SK-N-MC (cell line): Measurements from ENCODE around the gene JAK1.

Experiments
- DNase-seq: peaks from one replicate; pipeline ENCODE4 v3.0.0-alpha.2; 2011; ENCODE audit warnings: low read depth, low spot score
- H3K27ac ChIP-seq: fragments of 200-600 bp; sonication (generic); 2 replicates; pipeline ENCODE4 v1.5.1; 2016; ENCODE audit warnings: mixed run types
- H3K36me3 ChIP-seq: fragments of 200-600 bp; sonication (generic); 2 replicates; pipeline ENCODE4 v1.6.1; 2017; ENCODE audit warnings: antibody characterized with exemption, low read length, mixed read lengths; ENCODE audit not compliant: insufficient read depth
- H3K4me3 ChIP-seq: fragments of 200-600 bp; sonication (generic); 2 replicates; pipeline ENCODE4 v1.5.1; 2016
- H3K9ac ChIP-seq: fragments of 200-600 bp; sonication (generic); 2 replicates; pipeline ENCODE4 v1.8.0; 2017; ENCODE audit warnings: mixed run types, mixed read lengths; ENCODE audit not compliant: insufficient read length
- H3K9me3 ChIP-seq: fragments of 200-600 bp; sonication (generic); 2 replicates; pipeline ENCODE4 v1.6.1; 2017; ENCODE audit warnings: low read depth, mild to moderate bottlenecking, antibody characterized with exemption, low read length, moderate library complexity, mixed read lengths
- EZH2 ChIP-seq: fragments of 200-600 bp; sonication (generic); IDR thresholded peaks from one replicate; pipeline ENCODE4 v1.6.1; 2017; ENCODE audit warnings: antibody characterized with exemption
- FOXP2 ChIP-seq: optimal IDR thresholded peaks from 2 replicates; pipeline ENCODE3; 2011; ENCODE audit warnings: mild to moderate bottlenecking, moderate library complexity; ENCODE audit not compliant: insufficient read depth; ENCODE audit errors: extremely low read length, control extremely low read depth
- POLR2AphosphoS5 ChIP-seq: IDR thresholded peaks from 2 replicates; pipeline ENCODE4 v1.6.1; 2012; ENCODE audit warnings: mild to moderate bottlenecking, low read depth, low read length, borderline replicate concordance

The JAK1 gene

DNA sequence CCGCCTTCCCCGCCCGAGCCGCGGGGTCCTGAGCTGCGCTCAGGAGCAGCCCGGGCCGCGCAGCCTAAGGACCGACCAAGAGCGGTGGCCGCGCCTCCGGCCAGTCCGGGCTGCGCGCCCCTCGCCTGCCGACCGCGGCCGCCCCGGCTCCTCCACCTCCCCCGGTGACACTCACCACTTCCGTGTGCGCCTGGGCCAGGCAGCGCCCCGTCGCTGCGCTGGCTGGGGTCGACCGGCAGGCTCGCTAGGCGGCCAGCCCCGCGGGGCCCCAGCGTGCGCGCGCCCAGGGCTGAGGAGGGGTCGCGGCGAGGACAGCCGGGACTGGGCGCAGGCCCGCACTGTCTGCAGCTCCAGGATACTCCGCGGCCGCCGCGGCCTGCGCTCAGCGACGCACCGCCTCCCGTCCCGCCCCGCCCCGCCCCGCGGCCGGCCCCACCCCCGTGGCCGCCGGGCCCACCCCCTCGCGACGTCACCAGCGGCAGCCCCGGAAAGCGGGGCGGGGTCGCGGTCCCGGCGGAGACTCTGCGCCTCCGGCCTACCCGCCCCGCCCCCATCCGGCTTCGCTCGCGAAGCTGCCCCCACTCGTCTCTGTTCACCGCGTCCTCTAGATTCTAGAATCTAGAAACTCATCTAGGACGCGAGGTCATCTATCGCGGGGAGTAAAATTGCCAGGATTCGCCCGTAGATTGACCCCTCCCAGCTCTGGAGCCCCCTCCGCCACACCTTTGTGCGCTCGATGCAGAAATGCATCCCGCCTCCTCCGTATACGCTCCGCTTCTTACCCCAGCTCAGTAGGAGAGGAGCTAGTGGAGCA is at the start of gene JAK1:
Gene JAK1, minus strand, starts transcription at position 392 of the 814 bp plus-strand sequence. CDS start 80,285 bp downstream, outside the sequence.
- TF ChIP-seq FOXP2 (no peak), EZH2 (no peak), POLR2AphosphoS5 (peak; percentile 69; the same call in 1 of the 2 replicates)
- H3K4me3 ChIP-seq, result peak within 1 kb of the TSS; percentile 84
- peak within 1 kb of the TSS; percentile 92 for H3K9ac ChIP-seq
- H3K9me3 ChIP-seq, result no peaks in the 10 kb centered on the region
- peaks cover 2% of the 10 kb centered on the region; the same call in 1 of the 2 replicates for H3K36me3 ChIP-seq
- H3K27ac ChIP-seq, result peak within 1 kb of the TSS; percentile 90; the same call in 1 of the 2 replicates
- DNase-seq, result no peak

DNA sequence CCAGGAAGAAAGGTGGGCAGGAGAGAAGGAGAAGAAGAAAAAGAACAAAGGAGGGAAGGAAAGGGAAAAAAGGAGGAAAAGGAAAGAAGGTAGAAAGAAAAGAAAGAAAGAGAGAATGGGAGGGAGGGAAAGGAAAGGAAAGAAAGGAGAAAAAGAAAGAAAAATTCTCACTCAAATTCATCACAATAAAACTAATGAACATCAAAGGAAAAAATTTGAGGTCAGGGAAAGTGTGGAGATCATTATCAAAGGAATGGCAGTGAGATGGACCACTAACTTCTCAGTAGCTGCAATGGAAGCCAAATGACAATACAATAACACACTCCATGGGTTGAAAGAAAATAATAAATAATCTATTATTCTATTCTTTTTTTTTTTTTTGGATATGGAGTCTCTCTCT is 48.0 kb upstream of the JAK1 start:
- Histone ChIP-seq H3K4me3 (no peak overlapping the region), H3K36me3 (peaks cover 11% of the 10 kb centered on the region; the same call in 1 of the 2 replicates), H3K9ac (no peak overlapping the region), H3K27ac (no peak overlapping the region), H3K9me3 (0 out of 2 replicates have a peak, but pooled peaks cover 4% of the 10 kb centered on the region)
- no peak for DNase-seq
- TF ChIP-seq POLR2AphosphoS5, result no peak
- TF ChIP-seq FOXP2, result no peak
- no peak for TF ChIP-seq EZH2

DNA sequence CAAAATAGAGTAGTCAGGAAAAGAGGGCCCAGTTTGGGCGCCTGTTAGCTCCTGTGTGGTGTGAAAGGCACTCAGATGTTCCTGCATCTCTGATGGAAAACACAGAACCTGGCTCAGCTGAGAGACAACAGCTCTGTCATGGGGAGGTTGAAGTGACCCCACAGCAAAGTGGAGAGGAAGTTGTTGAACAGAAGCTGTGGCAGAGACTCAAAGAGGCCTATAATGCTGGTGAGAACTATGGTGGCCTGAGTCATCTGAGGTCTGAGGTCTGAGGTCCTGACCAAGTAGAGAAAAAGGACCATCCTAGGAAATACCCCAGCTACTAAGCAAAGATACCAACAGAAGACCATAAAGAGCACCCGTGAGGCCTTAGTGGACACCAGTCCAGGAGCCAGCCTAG is 45.6 kb upstream of the JAK1 start:
- 0 out of 2 replicates have a peak, but pooled peaks cover 4% of the 10 kb centered on the region for H3K9me3 ChIP-seq
- no peak overlapping the region for H3K9ac ChIP-seq
- TF ChIP-seq EZH2 (no peak), FOXP2 (no peak), POLR2AphosphoS5 (no peak)
- DNase-seq, result no peak
- no peak overlapping the region for H3K4me3 ChIP-seq
- no peak overlapping the region for H3K27ac ChIP-seq
- H3K36me3 ChIP-seq, result peaks cover 11% of the 10 kb centered on the region; the same call in 1 of the 2 replicates

DNA sequence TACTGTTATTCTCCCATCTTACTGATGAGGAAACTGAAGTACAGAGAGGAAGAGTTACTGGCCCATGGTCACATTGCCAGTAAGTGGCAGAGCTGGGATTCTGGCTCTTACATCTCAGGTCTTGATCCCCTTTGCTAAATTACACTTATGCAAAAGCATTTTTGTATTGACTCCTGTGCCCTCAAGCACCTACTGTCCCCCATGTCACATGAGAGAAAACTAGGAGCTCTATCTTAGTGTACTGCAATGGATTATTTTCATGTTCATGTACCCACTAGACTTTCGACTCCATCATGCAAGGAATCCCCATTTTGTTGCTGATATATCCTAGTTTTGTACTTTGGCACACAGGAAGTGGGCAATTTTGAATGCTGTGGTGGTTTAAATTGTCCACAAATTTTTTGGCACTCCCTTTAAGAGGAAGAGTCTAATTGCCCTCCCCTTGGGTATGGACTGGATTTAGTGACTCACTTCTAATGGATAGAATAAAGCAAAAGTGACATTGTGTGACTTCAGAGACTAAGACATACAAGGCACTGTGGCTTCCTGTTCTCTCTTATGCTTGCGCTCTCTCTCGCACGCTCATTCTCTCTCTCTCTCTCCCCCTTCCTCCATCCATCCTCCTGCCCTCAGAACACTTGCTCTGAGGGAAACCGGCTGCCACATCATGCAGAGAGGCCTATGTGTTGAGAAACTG is 43.5 kb upstream of the JAK1 start:
- Histone ChIP-seq H3K4me3 (no peak overlapping the region), H3K9me3 (0 out of 2 replicates have a peak, but pooled peaks cover 4% of the 10 kb centered on the region), H3K27ac (peak overlapping the region; percentile 80), H3K9ac (no peak overlapping the region), H3K36me3 (peaks cover 9% of the 10 kb centered on the region; the same call in 1 of the 2 replicates)
- DNase-seq, result no peak
- TF ChIP-seq POLR2AphosphoS5 (no peak), EZH2 (no peak), FOXP2 (no peak)

DNA sequence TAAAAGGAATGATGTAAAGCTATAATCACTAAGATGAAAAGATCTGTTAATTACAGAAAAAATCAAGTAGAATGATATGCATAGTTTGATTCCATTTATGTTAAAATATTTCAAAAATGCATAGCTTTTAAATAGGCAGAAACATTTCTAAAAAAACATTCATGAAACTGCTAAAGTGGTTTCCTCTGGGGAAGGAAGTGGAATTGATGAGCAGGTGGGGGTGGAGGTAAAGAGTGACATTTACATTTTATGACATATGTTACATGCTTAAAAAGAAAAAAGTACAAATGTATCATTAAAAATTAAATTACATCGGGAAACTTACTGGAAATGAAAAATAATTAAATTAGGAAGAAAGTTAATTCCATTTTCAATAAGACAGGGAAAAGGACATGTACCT is 42.8 kb upstream of the JAK1 start:
- Histone ChIP-seq H3K9me3 (0 out of 2 replicates have a peak, but pooled peaks cover 4% of the 10 kb centered on the region), H3K9ac (no peak overlapping the region), H3K4me3 (no peak overlapping the region), H3K27ac (peak overlapping the region; percentile 80), H3K36me3 (peaks cover 9% of the 10 kb centered on the region; the same call in 1 of the 2 replicates)
- DNase-seq, result no peak
- TF ChIP-seq FOXP2 (no peak), POLR2AphosphoS5 (no peak), EZH2 (no peak)

DNA sequence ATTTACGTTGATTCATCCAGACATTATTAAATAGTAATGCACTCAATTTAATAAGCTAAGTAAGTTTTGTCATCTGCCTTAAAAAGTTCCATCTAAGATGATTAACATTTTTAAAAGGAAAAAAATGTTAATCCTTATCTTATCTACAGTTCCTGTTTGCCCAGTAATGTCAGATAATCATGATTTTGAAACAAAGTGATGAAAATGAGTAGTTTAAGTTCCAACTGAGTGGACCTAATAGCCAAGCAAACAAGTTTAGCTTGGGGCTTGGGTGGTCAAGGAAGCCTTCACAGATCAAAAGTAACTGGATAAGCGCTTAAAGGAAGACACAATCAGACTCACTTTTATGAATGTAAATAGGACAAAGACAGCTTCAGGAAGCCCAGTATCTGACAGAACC is 40.5 kb upstream of the JAK1 start:
- no peak for DNase-seq

DNA sequence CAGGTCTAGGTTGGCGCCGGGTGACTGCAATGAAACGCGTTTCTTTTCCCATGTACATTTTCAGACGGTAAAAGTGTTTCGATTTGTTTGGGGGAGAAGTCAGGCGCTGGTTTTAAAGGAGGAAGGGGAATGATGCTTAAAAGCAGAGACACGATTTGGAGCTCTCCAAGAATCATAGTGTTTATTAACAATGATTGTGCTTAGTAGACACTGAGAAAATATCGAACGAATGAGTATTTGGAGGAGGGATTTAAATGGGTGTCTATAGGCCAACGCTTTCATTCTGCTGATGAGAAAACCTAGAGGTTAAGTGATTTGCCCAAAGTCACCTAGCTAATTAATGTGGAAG is 36.9 kb upstream of the JAK1 start:
- no peak overlapping the region for H3K9ac ChIP-seq

More for the DNA sequence above, 40.5 kb upstream of the JAK1 start:
- Histone ChIP-seq H3K4me3 (no peak overlapping the region), H3K27ac (no peak overlapping the region), H3K36me3 (peaks cover 17% of the 10 kb centered on the region; the same call in 1 of the 2 replicates), H3K9me3 (0 out of 2 replicates have a peak, but pooled peaks cover 4% of the 10 kb centered on the region), H3K9ac (no peak overlapping the region)
- TF ChIP-seq FOXP2 (no peak), POLR2AphosphoS5 (no peak), EZH2 (no peak)

More for the DNA sequence above, 36.9 kb upstream of the JAK1 start:
- TF ChIP-seq EZH2 (no peak), POLR2AphosphoS5 (no peak), FOXP2 (no peak)
- Histone ChIP-seq H3K4me3 (peak overlapping the region; percentile 63), H3K9me3 (peaks cover 3% of the 10 kb centered on the region; the same call in 1 of the 2 replicates), H3K27ac (0 out of 2 replicates have a peak overlapping the region, but pooled peaks have one; percentile 19), H3K36me3 (peaks cover 17% of the 10 kb centered on the region; the same call in 1 of the 2 replicates)
- no peak for DNase-seq
